Lower leg skin (tissue), 4 donors: Measurements from ENCODE around the gene FNIP2. TPM values are rescaled to one million over a fixed set of nuclear protein-coding genes. Genes with fewer than 3 reads are reported as not detected.
"Not testable (repeated sequence)": the region's sequence is repeated elsewhere in the genome, so short reads cannot be mapped to it uniquely, and the experiment has no call there.

Experiments used
- DNase-seq, 2 donors: peaks; one replicate each; pipeline ENCODE4 v3.0.0-alpha.2; 2019; ENCODE audit warnings: low spot score in 2 of 2
- H3K4me3 ChIP-seq: fragments of 200-600 bp; sonication (generic); 2 replicates; pipeline ENCODE4 v1.5.1; 2017; ENCODE audit warnings: mild to moderate bottlenecking, low read depth; ENCODE audit not compliant: poor library complexity, severe bottlenecking
- CTCF ChIP-seq, 3 donors: fragments of 450-650 bp; IDR thresholded peaks; one replicate each; pipeline ENCODE4 v1.5.1; 2016; ENCODE audit warnings: antibody characterized with exemption in 3 of 3, mild to moderate bottlenecking in 3 of 3, moderate library complexity in 2 of 3
- POLR2A ChIP-seq, 2 donors: fragments of 450-650 bp; IDR thresholded peaks; one replicate each; pipeline ENCODE4 v1.6.1; 2016 to 2017; ENCODE audit warnings: antibody characterized with exemption in 2 of 2, mild to moderate bottlenecking in 1 of 2, moderate library complexity in 1 of 2
- WGBS, 2 donors: methylation state at CpG; one replicate each; pipeline ENCODE4 v1.1.5; 2018; 5-methylcytosine and 5-hydroxymethylcytosine counted together
- intact Hi-C: fragments of 100-400 bp; cut with DNase I; formaldehyde crosslinking; loops from one replicate; pipeline ENCODE4 v1.15.0; 2023; ENCODE audit warnings: low total_unique reads
- total RNA-seq, 4 donors: library from RNA; depleted of rRNA; stranded (reverse); fragments of >200 nt; gene quantifications; one replicate each; pipeline ENCODE4 v1.1.0, GENCODE V29; 2016

FNIP2 gene
- total RNA-seq, 4 donors from 2014 or later, result 20.5 to 47.5 (median 38.8) TPM

GRCh38 chr4:158894826-158895225 is 126.0 kb downstream of the FNIP2 start:
- H3K4me3 ChIP-seq, result no peak overlapping the region
- 78 to 80% methylated on average over 2 of the region's 2 CpGs for WGBS, 2 donors
- TF ChIP-seq POLR2A (IDR thresholded peaks at IDR 0.05), result no peak
- TF ChIP-seq CTCF (IDR thresholded peaks at IDR 0.05), result no peak
- DNase-seq, result no peak
- intact Hi-C loops, result no loop called here

GRCh38 chr4:158895797-158896576 is 127.2 kb downstream of the FNIP2 start:
- DNase-seq, result no peak
- WGBS, 2 donors, result 79% methylated on average over 14 of the region's 14 CpGs
- TF ChIP-seq POLR2A (IDR thresholded peaks at IDR 0.05) (no peak), CTCF (IDR thresholded peaks at IDR 0.05) (no peak)
- H3K4me3 ChIP-seq, result no peak overlapping the region
- intact Hi-C loops, result no loop called here

- 87 to 89% methylated on average over 11 of the region's 11 CpGs for WGBS, 2 donors
- DNase-seq, H3K4me3 ChIP-seq, intact Hi-C loops: not testable (repeated sequence)
These were observed 127.9 kb downstream of the FNIP2 start for GRCh38 chr4:158896577-158897238.

GRCh38 chr4:158900408-158900807 is 131.6 kb downstream of the FNIP2 start:
- WGBS, 2 donors, result 93 to 95% methylated on average over 2 of the region's 2 CpGs
- intact Hi-C loops, result not testable (repeated sequence)

GRCh38 chr4:158902280-158903078 is 133.7 kb downstream of the FNIP2 start:
- DNase-seq, intact Hi-C loops, H3K4me3 ChIP-seq: not testable (repeated sequence)
- WGBS, 2 donors, result 81 to 85% methylated on average over 12 to 14 of the region's 14 CpGs

More at GRCh38 chr4:158900408-158900807, 131.6 kb downstream of the FNIP2 start:
- not testable (repeated sequence) for H3K4me3 ChIP-seq, DNase-seq

- H3K4me3 ChIP-seq, result no peak overlapping the region
- intact Hi-C loops, result no loop called here
- DNase-seq, result no peak
- no peak for TF ChIP-seq CTCF (IDR thresholded peaks at IDR 0.05)
- TF ChIP-seq POLR2A (IDR thresholded peaks at IDR 0.05), result no peak
- 94 to 99% methylated on average over 7 of the region's 7 CpGs for WGBS, 2 donors
These were observed 134.2 kb downstream of the FNIP2 start for GRCh38 chr4:158903079-158903456.

- DNase-seq, result no peak
- TF ChIP-seq CTCF (IDR thresholded peaks at IDR 0.05) (no peak), POLR2A (IDR thresholded peaks at IDR 0.05) (no peak)
- H3K4me3 ChIP-seq, result no peak overlapping the region
- intact Hi-C loops, result no loop called here
- WGBS, 2 donors, result 94 to 99% methylated on average over 3 of the region's 3 CpGs
These were observed 134.7 kb downstream of the FNIP2 start for GRCh38 chr4:158903472-158904043.
